ENCODE measurements around the gene PTX4.

Gene PTX4

DNA sequence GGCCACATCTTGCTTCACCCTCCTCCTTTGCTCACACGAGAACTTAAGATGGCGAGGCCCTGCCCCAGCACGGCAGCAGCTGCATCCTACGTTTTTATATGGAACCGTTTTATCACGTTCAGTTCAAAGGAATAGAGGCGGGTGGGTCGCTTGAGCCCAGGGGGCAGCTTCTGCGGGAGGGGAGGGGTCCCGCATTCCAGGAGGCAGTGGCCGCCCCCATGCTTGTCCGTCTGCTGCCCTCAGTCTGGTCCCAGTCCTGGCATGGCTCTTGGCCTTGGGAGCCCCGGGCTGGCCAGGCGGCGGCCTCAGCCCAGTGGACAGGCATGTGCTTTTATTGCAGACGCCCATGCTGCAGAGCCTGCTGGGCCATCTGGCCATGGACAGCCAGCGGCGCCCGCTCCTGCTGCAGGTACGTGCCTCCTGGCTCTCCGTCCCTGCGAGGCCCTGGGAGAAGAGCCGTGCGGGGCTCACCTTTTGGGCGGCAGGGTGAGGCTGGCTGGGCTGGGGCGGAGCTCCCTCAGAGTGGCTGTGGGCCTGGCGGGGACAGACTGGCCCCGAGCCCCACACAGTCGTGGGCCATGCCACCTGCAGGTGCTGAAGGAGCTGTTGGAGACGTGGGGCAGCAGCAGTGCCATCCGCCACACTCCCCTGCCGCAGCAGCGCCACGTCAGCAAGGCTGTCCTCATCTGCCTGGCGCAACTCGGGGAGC, 11.2 kb upstream of the PTX4 start:
- no peak for DNase-seq

DNA sequence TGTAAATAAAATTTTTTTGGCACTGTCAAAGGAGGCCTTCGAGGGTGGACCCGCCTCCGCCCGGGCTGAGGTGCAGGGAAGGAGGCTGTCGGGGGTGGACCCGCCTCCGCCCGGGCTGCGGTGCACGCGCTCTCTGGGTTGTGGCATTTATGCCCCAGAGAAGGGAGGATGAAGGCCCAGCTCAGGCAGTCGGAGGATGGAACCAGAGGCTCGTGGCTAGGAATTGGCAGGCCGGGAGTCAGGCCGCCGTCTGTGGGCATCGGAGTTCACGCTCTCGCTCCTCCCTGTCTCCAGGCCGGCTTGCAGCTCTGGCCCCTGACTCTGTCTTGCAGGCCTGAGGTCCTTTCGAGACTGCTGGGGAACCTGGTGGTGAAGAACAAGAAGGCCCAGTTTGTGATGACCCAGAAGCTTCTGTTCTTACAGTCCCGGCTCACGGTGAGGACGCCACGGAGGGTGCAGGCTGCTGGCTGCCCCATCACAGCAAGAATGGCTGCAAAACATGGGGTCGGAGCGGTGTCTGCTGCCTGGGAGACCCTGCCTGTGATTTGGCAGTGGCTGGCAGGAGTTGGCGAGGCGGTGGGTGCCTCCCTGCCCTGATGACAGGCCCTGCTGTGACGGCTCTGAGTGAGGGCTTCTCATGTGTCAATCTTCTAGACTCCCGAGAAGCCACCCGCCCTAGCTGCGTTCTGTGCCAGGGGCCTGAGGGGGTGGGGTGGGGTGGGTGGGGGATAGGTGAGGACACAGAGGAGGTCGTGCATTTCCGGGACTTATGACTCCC, 10.3 kb upstream of the PTX4 start:
- no peak for DNase-seq

DNA sequence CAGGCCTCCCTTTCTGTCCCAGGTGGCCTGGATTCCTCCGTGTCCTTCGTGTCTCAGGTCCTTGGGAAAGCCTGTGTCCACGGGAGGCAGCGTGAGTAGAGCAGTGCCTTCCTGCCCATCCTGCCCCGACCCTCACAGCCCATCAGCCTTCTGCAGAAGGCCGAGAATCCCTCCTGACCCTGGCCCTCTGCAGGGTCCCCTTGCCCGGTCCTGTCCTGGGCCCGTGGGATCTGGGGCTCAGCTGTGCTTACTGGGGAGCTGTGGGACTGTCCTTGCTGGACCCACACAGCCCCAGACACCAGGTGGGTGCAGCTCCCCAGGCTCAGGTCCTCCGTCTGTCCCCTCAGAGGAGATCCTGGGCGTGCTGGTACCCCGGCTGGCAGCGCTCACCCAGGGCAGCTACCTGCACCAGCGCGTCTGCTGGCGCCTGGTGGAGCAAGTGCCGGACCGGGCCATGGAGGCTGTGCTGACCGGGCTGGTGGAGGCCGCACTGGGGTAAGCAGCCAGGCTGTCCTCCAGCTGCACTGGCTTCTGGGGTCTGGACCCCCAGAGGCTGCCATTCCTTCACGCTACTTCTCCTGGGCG, 8.4 kb upstream of the PTX4 start:
- no peak for DNase-seq

DNA sequence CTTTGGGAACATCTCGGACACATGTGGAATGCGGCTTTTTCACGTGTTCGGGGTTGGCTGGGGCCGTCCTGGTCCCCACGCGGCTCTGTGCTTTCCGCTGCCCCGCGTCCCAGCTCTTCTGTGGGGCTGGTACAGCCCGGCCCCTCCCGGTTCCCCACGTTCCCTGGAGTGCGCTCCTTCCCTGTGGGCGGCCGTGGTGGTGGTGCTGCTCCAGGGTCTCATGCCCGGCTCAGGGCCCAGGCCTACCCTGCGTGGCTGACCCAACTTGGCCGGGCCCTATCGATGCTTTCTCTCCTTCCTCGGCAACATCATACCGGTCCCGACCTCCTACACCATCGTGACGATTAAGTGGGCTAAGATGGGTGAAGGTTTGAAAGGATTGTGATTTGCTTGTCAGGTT, 7.7 kb upstream of the PTX4 start:
- no peak for DNase-seq

DNA sequence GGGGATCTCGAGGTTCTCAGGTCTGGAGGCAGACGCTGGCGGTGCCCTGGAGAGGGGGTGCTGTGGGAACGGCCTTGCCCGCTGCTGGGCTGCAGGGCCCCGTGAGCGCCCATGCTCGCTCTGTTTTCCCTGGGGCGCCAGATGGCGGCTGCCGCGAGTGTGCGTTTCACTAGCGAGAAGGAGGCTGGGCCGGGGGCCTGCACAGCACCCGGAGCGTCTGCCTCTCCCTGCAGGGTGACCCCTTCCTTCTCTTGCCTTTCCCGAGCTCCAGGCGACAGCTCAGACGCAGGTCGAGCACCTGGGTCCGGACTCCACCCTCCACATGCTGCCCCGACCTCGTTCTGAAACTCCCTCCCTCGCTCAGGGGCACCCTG, 7.1 kb upstream of the PTX4 start:
- DNase-seq = no peak

DNA sequence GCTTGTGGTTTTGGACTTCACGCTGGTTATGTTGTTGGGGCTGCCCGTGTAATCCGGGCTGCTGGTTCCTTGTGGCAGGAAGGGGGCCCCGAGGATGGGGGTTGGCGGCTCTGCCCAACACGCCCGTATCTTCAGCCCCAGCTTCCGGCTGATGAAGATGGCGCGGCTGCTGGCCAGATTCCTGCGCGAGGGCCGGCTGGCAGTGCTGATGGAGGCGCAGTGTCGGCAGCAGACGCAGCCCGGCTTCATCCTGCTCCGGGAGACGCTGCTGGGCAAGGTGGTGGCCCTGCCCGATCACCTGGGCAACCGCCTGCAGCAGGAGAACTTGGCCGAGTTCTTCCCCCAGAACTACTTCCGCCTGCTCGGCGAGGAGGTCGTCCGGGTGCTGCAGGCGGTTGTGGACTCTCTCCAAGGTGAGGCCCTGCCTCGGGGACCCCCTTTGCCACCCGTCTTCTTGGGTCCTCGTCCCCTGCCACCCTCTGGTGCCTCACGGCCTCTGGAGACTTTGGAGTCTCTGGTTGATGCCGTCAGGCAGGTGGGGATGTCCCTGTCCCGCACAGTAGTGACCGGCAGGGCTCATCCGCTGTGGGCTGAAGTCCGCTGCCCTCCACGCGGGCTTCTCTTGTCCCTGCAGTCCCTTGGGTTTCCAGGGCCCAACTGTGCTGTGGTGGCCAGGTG, 6.6 kb upstream of the PTX4 start:
- DNase-seq = no peak

DNA sequence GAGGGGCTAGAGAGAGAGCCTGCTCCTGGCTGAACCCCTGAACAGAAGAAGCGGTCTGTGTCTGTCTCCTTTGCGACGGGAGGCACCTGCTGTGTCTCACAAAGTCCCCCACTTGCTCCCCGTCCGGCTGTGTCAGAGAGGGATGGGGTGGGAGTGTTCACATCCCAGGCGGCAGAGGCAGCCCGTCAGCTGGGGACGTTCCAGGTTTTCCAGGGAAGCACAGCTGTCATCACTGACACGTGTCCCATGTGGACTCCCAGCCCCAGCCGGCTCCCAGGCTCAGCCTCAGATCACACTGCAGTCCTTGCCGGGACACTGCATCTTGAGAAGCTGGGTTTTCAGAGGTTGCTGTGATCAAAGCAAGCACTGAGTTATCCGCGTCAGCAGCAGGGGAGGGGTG, 6.0 kb upstream of the PTX4 start:
- no peak for DNase-seq

DNA sequence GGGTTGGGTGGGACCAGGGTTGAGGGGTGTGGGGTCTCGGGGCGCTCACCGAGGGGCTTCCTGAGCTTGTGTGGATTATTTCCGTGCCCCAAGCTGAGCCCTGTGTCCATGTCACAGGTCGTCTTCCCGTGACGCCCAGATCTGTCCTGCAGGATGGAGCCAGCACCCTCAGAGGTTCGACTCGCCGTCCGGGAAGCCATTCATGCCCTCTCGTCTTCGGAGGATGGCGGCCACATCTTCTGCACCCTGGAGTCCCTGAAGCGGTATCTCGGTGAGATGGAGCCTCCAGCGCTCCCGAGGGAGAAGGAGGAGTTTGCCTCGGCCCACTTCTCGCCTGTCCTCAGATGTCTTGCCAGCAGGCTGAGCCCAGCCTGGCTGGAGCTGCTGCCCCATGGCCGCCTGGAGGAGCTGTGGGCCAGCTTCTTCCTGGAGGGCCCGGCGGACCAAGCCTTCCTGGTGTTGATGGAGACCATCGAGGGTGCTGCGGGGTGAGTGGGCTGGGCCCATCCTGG, 5.4 kb upstream of the PTX4 start:
- no peak for DNase-seq

DNA sequence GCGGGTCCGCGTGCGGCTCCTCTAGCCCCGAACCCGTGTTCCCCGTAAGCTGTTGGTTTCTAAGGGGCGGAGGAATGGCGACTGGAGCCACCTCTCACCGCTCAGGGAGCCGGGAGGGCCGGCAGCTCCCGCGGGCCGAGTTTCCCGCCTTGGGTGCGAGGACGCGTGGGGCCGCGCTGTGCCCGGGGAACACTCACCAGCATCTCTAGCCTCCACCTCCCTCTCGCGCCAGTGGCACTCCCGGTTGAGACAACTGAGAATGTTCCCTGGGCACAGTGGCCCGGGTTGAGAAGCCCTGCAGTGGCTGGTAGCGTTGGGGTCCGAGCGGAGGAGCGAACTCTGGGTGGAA, 5.0 kb upstream of the PTX4 start:
- DNase-seq = no peak

DNA sequence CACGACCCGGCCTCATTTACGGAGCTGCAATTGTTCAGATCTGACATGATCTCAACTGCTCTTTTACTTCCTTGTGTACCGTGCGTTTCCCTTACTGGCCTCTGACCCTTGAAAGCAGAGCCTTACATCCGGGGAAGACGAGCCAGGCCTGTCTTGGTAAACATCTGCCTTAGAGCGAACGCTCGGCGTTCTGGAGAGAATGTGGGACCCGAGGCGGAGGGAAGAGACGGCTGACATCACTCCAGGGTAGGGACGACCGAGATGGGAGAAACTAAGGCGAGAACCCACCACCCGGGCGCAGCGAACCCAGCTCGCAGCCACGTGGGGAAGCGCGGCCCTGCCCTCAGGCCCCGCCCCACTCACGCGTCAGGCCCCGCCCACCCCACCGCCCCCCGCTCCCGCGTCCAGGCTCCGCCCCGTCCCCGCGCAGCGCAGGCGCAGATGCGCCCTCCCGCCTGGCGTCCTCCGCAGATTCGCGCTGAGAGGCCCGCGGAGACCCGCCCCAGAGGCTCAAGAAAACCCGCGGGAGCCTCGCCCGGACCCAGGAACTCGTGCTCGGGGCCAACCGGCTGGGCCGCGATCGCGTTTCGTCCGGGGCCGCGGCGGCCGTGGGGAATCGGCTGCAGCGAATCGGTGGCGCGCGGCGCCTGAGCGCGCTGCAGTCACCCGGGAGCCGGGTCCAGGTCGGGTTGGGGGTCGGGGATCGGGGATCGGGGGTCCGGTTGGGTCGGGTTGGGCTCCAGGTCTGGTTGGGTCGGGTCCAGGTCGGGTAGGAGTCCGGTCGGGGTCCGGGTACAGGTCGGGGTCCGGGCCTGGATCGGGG, 4.4 kb upstream of the PTX4 start, which contains the start of gene TELO2:
TSS of gene TELO2 (plus strand) at position 438 of the 823 bp plus-strand sequence. CDS start 922 bp downstream, outside the sequence.
- peak; percentile 76 for DNase-seq

DNA sequence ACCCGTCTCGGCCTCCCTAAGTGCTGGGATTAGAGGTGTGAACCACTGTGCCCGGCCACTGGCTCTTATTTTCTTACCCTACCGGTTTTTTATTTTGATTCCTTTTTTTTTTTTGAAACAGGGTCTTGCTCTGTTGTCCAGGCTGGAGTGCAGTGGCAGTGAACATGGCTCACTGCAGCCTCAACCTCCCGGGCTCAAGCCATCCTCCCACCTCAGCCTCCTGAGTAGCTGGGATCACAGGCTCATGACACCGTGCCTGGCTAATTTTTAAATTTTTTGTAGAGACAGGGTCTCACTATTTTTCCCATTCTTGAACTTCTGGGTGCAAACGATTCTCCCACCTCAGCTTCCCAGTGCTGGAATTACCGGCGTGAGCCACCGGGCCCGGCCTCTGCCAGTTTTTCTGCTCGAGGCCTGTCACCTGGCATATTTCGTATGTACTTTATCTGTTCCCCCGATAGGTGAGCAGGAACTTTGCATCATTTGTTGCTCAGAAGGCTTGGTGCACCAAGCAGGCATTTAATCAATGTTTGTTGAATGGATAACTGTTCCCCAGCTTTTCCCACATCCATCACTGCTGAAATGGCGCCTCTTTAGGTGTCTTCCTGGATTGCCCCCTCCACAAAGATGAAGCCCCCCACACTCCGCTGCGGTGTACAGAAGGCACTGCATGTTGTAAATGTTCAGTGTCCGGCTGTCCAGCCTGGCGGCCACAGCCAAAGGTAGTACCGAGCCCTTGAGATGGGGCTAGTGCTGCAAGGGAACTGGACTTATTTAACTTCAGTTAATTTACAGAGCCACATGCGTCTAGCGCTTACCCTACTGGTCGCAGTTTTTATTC, 3.6 kb upstream of the PTX4 start:
- DNase-seq = no peak

DNA sequence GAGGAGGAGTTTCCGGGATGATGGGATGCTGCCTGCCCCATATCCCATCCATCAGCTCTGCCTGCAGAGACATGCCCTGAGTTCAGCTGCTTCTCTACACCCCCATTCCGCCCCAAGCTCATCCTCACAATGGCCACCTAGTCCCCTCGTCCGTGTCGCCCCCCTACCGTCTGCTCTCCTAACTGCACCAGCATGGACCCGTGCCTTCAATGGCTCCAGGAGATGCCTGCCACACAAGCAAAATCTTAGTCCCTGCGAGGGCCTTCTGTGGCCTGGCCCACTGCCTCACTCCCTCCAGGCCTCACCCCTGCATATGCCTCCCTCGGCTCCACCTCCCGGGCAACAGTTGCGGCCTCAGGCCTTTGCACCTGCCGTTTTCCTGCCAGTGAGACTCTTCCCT, 2.6 kb upstream of the PTX4 start:
- DNase-seq = no peak

DNA sequence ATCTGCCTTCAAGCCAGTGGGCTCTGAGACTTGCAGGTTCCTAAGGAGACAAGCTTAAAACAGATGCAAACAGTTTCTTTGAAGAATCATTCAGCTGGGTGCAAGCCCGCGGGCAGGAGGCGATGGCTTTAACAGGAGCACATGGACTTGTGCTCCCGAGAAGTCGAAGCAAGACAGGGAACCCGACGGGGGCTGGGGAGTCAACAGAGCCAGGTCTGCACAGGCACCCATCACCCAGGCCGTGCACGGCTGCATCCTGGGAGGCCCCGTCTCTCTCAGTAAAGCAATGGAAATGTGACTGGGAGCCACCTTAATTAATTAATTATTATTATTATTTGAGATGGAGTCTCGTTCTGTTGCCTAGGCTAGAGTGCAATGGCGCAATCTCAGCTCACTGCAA, 333 bp upstream of the PTX4 start:
- no peak for DNase-seq

DNA sequence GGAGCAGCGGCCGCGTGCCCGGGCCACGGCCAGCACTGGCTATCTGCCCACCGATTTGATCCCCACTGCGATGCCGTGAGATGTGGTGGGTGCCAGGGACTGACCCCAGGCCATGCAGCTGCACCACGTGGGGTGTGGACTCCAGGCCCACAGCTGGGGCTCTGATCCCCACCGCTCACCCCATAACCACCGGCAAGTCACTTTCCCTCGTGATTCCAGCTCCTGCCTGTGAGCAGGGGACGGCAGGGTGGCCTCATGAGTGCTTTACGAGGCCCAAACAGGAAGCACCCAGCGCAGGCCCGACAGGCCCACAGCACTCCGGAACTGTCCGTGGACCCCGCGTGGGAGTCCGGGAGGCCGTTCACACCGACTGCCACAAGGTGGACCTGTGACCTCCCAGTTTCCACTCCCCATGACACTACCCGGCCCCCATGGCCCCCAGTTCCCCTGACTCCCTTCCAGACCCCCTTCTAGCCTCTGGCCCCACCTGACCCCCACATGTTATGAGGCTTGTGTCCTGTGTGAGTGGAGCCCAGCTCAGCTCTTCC, 616 bp downstream of the PTX4 start:
- no peak for DNase-seq

DNA sequence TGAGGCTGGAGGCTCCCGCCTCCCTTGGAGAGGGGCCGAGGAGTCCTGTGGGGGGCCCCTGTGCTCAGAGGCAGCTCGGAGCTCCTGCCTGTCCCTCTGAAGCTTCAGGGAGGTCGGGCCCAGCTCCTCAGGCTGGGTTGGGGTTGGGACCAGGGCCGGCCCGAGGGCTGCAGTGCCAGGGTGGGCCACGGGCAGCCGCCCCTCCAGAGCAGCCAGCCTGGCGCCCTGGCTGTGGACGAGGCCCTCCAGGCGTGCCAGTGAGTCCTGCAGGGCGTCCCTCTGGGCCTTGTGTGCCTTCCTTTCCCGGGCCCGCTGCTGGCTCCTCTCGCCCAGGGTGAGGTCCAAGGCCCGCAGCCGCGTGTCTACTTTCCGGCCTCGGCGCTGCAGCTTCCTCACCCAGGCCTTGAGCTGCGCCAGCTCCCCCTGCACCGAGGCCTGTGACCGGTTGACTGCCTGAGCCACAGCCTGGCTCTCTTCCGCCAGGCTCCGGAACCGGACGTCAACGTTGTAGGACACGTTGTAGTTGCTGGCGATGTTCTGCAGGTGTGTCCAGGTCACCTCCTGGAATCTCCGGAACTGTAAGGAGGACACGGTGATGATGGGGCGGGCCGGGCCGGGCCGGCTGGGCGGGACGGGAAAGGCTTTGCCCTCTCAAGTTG, 1.2 kb downstream of the PTX4 start:
- no peak for DNase-seq

DNA sequence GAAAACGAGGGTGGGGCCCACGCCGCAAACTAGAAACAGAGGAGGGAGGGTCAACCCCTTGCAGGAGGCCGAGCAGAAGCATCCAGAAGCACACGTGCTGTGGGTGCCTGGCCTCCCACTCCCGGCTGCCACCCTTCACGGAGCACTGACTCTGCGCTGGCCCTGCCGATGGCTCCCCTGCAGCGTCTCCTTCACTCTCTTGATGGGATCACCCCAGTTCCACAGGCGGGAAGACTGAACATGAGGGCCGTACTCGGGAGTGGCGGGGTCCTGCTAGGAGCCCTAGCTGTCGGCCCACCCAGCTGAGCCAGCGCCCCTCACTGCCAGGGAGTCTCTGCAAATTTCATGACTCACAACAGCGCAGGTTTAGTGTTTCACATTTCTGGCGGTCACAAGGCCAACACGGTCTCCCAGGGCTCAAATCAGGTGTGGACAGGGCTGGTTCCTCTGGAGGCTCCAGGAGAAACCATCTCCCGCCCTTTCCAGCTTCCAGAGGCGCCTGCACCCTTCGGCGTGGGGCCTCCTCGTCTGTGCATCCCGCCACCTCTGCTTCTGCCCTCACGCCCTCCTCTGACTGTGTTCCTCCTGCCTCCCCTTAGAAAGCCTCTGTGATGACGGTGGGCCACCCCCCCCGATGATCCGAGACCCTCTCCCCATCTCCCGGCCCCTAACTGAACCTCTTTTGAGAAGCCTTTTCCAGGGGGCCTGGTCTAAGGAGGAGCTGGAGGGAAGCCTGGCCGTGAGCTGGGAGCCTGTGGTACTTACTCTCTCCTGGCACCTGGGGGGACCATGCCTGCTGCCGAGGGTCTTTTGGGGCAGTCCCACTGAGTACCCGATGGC, 2.0 kb downstream of the PTX4 start:
- no peak for DNase-seq

DNA sequence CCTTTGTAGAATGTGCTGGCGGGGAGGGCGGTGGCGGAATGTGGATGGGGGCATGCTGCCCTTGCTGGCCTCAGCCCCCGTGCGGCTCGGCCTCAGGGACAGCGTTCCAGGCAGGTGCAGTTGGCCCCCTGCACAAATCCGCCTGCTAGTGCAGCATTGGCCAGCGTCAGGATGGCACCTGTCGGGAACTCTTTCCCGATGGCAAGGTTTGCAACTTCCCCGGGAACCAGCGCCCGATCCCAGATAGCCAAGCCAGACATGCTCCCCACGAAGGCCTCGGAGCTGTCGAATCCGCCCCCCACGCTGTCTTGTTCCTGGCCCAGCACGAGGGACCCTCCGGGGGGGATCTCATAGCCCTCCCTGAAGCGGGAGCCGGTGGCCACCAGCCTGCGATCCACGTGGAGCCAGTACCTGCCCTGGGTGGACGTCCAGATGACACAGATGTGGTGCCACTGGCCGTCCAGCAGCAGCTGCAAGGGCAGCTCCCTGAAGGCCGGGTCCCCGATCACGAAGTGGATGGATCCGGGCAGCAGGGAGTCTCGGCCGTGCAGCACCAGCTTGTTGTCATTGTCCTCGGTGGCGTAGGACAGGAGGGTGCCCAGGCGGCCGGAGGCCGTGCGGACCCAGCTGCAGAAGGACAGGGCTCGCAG, 2.8 kb downstream of the PTX4 start:
- DNase-seq = no peak

DNA sequence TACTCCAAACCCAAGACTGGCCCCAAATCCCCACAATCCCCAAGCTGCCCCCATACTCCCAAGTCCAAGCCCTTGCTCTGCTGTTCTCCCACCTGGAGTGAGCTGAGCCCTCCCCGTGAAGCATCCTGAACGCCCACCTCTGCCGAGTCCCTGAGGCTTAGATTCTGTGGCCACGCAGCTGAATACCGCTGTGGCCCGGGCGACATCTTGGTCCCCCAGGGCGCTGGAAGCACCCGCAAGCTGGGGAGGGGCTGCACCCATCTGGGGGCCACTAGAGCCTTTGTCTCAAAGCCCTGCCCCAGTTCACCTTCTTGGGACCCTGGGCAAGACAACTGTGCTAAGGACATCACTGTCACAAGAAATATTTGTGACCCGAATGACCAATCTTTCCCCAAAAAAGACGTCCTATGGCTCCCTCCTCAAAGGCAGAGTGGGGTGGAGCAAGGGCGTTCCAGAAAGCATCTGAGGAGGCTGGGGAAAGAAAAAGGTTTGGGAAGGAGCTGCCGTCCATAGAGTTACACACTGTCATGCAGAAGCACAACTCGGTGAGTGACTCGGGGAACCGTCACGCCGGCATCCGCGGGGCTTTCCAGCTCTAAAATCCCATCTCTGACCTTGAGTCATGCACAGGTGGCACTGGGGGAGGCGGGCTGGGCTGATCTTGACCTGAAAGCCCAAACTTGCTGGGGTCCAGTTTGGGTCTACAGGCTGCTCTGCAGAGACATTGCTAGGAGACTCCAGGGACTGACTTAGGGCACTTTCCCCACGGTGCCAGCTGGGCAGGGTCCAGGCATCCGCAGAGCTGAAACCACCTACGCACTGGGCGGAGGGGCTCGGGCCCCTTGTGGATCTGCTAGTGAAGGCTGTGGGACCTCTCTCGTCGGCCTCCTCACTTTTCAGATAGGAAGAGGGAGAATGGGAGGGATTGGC, 6.6 kb downstream of the PTX4 start:
- DNase-seq = no peak
